Amniotic stem cell (primary cell): ENCODE results near the gene UBE2QL1.

Experiments
- DNase-seq: peaks from one replicate; lab custom pipeline; 2025; lab: John Stamatoyannopoulos, UW

The UBE2QL1 gene

GRCh38 chr5:6455571-6456200 lies 7.0 kb downstream of the UBE2QL1 start:
- DNase-seq: no peak

- DNase-seq: no peak
These were observed 8.2 kb downstream of the UBE2QL1 start for GRCh38 chr5:6456766-6457370.

- DNase-seq: no peak
These were observed 8.9 kb downstream of the UBE2QL1 start for GRCh38 chr5:6457592-6457991.

GRCh38 chr5:6458833-6459232 lies 10.2 kb downstream of the UBE2QL1 start:
- DNase-seq: no peak

- DNase-seq: no peak
These were observed 11.2 kb downstream of the UBE2QL1 start for GRCh38 chr5:6459896-6460295.

GRCh38 chr5:6461006-6461405 lies 12.3 kb downstream of the UBE2QL1 start:
- DNase-seq: no peak

GRCh38 chr5:6461793-6462650 lies 13.4 kb downstream of the UBE2QL1 start:
- DNase-seq: no peak

- no peak for DNase-seq
These were observed 14.0 kb downstream of the UBE2QL1 start for GRCh38 chr5:6462671-6463070.

GRCh38 chr5:6464441-6464840 lies 15.8 kb downstream of the UBE2QL1 start:
- no peak for DNase-seq

GRCh38 chr5:6465831-6466790 lies 17.5 kb downstream of the UBE2QL1 start:
- no peak for DNase-seq

- no peak for DNase-seq
These were observed 18.4 kb downstream of the UBE2QL1 start for GRCh38 chr5:6466975-6467567.

- no peak for DNase-seq
These were observed 18.9 kb downstream of the UBE2QL1 start for GRCh38 chr5:6467591-6467990.

GRCh38 chr5:6468104-6468503 lies 19.4 kb downstream of the UBE2QL1 start:
- DNase-seq: no peak

GRCh38 chr5:6468870-6469269 lies 20.2 kb downstream of the UBE2QL1 start:
- no peak for DNase-seq

GRCh38 chr5:6469836-6470235 lies 21.2 kb downstream of the UBE2QL1 start:
- no peak for DNase-seq

- DNase-seq: no peak
These were observed 22.0 kb downstream of the UBE2QL1 start for GRCh38 chr5:6470672-6471071.

- no peak for DNase-seq
These were observed 22.6 kb downstream of the UBE2QL1 start for GRCh38 chr5:6471252-6471651.

GRCh38 chr5:6472792-6473191 lies 24.1 kb downstream of the UBE2QL1 start:
- DNase-seq: no peak

GRCh38 chr5:6473284-6473683 lies 24.6 kb downstream of the UBE2QL1 start:
- DNase-seq: no peak

GRCh38 chr5:6475626-6476312 lies 27.1 kb downstream of the UBE2QL1 start:
- no peak for DNase-seq

- no peak for DNase-seq
These were observed 27.6 kb downstream of the UBE2QL1 start for GRCh38 chr5:6476313-6476661.
